ENCODE measurements around the gene HMGCS2.

Gene HMGCS2

GRCh38 chr1:119752592-119752991, 16.1 kb downstream of the HMGCS2 start:
- no peak for DNase-seq

DNA sequence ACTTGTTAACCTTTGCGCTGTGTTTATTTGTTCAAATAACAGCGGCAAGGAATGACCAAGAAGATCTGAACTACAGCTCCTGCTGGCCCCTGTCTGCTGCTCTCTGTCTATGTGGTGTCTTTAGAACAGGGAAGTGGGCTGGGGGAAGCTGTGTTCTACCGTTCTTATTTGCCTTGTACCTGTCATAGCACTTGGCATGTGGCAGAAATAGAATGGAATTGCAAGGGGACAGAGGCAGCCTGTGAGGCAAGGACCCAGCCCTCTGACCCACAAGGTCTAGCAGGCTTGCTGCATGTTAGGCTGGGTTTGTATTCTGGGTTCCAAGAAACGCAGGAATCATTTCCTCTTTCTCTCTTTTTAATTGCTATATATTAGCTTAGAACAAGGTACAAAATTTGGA, 20.7 kb downstream of the HMGCS2 start:
- DNase-seq = no peak

GRCh38 chr1:119747451-119747850, 21.3 kb downstream of the HMGCS2 start:
- DNase-seq = peak in 2 of 3 donors; percentile 27 to 31

DNA sequence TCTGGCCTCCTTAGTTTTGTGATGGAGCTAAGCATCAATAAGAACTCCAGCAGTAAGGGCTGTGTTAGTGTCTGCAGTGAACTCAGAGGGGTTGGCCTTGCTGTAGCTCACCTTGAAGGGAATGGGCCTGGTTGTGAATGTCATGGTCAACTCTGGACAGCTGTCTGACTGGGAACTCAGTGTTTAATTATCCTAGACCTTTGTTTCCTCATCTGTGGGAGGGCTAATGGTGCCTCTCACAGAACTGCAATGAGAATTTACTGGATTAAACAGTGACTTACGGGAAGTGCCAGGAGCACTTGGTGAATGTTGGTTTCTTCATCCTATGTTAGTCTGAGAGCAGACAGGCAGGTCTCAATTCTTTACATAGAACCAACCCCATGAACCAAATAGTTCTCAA, 23.7 kb downstream of the HMGCS2 start:
- no peak for DNase-seq

DNA sequence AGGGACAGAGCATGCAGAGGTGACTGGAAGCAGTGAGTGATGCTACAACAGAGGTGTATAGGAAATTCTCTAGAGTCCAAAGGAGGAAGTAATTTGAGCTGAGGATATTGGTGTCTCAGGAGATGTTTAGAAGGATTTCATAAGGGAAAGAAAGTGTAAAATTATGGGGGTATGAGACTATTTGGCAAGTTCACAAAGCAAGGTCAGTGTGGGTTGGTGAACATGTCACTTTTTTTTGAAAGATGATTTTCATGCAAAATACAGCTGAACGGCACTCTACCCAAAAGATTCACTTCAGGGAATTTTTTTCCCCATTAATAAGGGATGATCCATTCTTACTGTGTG, 24.1 kb downstream of the HMGCS2 start:
- DNase-seq = no peak

DNA sequence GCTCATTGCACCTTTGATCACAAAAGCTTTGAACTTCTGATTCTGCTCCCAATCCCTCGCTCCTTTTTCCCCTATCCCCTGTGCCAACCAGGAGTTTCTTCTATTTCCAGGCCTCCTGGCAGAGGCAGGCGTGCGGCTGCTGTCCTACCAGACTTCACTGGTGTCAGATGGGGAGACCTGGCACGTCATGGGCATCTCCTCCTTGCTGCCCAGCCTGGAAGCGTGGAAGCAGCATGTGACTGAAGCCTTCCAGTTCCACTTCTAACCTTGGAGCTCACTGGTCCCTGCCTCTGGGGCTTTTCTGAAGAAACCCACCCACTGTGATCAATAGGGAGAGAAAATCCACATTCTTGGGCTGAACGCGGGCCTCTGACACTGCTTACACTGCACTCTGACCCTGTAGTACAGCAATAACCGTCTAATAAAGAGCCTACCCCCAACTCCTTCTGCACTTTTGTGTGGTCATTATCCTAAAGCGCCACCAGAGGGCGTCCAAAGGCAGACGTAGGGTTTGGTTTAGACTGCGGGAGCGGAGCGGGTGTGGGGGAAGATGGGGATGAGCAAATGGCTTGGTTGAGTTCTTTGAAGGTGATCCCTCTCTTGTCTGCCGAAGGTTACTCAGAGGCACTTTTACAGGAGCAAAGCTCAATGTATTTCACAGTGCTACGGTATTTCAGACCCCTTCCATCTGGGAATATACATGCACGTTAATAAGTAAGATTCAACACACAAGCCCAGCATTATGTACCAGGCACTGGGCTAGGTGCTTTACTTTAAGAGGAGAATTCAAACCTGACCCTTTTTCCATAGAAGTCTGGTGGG, 24.7 kb downstream of the HMGCS2 start:
- DNase-seq = peak; percentile 78 to 86 (median 85)

- no peak for DNase-seq
Measured at GRCh38 chr1:119743308-119743707, 25.4 kb downstream of the HMGCS2 start.

DNA sequence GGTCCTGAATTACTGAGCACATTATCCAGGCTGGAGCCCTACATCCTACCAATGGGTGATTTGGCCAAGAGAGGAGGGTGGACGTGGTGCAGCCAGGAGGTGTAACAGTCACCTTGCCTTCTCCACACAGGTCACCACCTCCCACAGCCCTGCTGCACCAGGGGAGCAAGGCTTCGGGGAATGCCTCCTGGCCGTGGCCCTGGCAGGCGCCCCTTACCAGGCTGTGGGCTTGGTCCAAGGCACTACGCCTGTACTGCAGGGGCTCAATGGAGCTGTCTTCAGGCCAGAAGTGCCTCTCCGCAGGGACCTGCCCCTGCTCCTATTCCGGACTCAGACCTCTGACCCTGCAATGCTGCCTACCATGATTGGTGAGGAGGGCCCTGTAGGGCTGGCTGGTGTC, 26.0 kb downstream of the HMGCS2 start:
- DNase-seq = no peak

DNA sequence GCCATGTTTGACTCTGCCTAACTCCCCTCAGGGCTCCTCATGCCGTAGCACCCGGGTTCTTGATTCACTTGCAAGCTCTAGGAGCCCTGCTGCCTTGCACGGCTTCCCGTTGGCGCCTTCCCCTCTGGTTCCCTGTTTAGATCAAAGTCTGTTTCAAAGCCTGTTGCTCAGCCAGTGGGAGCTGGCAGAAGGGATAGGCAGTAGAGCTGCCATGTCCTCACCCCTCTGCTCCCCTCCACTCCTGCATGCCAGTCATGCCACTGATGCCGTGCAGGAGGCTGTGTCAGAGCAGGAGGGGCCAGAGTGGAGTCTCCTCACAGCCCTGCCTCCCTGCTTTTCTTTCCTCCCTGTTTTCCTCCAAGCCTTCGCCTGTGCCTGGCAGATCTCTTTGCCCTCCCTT, 26.5 kb downstream of the HMGCS2 start:
- no peak for DNase-seq

GRCh38 chr1:119740896-119741780, 27.6 kb downstream of the HMGCS2 start:
- no peak for DNase-seq

DNA sequence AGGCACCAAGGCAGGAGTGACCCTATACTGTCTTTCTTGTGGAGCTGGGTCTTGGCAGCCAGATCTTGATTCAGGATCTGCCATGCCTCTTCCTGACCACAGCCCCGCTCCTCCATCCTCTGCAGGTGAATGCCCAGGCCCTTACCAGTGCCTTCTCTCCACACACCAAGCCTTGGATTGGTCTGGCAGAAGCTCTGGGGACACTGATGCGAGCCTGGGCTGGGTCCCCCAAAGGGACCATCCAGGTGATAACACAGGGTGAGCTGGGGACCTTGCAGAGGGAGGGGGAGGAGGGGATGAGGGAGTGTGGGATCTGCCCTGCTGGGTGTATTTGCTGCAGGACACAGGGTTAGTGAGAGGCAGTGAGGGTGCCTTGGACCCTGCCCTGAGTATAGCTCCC, 28.4 kb downstream of the HMGCS2 start:
- no peak for DNase-seq

DNA sequence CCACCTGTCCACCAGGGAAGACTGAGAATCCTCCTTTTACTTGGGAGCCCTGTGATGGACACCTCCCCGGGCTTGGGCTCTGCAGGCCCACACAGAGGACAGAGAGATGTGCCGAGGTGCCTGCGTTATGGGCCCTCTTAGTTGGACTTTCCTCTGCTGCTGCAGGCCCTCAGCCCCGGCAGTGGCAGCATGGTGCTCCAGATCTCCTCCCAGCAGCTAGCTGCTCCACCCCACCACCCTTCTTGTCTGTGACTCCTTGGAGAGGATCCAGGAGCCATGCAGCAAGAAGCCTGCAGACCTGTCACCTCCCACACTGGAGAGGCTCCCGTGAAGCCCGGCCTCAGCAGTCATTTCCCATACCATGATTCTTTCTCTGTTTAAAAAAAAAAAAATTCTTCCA, 29.6 kb downstream of the HMGCS2 start:
- DNase-seq = no peak

GRCh38 chr1:119738100-119738720, 30.5 kb downstream of the HMGCS2 start:
- DNase-seq = no peak

- no peak for DNase-seq
Measured at GRCh38 chr1:119737040-119737682, 31.5 kb downstream of the HMGCS2 start.

GRCh38 chr1:119736649-119737039, 32.1 kb downstream of the HMGCS2 start:
- no peak for DNase-seq

DNA sequence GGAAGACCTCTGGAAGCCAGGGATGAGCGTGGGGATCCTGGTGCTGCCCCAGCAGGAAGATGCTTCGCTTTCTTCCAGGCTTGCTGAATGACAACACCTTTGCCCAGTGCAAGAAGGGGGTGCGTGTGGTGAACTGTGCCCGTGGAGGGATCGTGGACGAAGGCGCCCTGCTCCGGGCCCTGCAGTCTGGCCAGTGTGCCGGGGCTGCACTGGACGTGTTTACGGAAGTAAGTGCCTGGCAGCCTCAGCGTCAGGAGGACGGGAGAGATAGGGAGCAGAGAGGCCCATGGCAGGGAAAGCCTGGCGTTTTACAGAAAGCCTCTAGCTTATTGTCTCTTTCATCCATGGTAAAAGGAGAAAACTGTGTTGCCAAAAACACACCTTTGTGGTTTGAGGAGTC, 33.5 kb downstream of the HMGCS2 start:
- DNase-seq = no peak

DNA sequence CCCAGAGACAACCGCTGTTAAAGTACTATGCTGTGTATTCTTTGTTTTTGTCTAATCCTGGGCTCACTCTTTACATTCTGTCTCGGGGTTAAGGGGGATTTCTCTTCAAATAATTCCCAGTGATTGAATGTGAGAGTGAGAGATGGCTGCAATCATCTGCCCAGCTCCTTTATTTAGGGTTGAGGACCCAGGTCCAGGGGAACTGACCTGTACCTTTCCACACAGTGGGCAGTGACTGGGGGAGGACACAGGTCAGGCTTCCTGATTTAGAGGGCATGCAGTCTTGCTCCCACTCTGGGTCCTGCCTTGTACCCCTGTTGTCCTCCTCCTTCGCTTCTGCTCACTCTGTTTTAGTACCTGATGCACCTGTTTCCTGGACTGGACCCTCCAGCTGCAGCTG, 35.0 kb downstream of the HMGCS2 start:
- no peak for DNase-seq

GRCh38 chr1:119732465-119733168, 36.1 kb downstream of the HMGCS2 start:
- no peak for DNase-seq

DNA sequence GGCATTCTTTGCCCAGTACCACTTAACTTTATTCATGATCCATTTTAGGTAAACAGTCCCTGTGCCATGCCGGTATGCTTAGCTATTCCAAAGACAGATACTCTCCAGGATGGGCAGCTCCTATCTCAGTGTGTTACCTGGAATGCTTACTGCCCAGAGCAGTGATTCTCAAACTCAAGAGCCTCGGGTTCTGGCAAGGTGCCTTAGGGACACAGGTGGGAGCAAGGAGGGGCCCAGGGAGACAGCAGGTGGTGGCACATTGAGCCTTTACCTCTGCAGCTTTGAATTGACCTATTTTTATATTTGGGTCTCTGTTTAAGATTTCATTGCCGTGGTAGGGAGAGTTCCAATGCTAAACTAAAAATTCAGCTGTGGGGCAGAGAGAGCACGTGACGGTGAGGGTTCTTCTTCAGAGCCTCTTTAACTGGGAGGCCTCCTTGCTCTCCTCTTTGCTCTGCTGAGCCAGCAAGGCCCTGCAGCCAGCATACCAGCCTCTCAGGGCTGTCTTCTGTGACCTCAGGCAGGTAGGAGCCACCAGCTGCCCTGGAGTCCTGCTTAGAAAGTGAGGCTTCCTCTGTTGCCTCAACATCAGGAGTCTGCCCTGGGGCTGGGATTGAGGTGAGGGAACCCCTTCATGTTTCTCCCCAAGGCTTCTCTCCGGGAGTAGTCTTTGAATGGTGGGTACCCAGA, 36.8 kb downstream of the HMGCS2 start:
- no peak for DNase-seq

GRCh38 chr1:119731060-119731459, 37.6 kb downstream of the HMGCS2 start:
- no peak for DNase-seq

DNA sequence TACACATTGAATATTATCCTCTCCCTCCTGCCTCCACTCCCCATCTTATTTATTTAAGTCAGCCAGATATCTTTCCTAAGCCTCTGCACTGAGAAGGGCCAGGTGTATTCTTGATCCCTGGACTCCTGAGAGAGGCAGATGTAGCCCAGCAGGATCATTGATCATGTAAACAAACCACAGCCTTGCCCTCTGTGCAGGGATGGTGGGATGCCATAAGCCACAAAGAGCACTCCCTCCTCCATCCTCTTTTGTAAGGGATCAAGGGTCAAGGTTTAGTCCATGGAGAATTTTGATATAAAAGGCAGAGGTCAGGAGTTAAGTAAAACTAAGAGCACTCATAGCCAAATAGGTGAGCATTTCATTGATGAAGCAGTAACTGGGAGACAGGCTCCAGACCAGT, 39.7 kb downstream of the HMGCS2 start:
- no peak for DNase-seq

- no peak for DNase-seq
Measured at GRCh38 chr1:119727991-119728390, 40.7 kb downstream of the HMGCS2 start.
